ENCODE data around the gene ETV6.

The ETV6 gene

GRCh38 chr12:11799502-11799873 is 150.0 kb downstream of the ETV6 start:
- TF ChIP-seq SIN3A (IDR thresholded peaks at IDR 0.05; ENCODE audit: borderline replicate concordance, insufficient read depth, low read length), result no peak
- no peak for TF ChIP-seq POLR2AphosphoS5 (IDR thresholded peaks at IDR 0.05; ENCODE audit: low read depth, low read length)
- TF ChIP-seq, protein P1, sequence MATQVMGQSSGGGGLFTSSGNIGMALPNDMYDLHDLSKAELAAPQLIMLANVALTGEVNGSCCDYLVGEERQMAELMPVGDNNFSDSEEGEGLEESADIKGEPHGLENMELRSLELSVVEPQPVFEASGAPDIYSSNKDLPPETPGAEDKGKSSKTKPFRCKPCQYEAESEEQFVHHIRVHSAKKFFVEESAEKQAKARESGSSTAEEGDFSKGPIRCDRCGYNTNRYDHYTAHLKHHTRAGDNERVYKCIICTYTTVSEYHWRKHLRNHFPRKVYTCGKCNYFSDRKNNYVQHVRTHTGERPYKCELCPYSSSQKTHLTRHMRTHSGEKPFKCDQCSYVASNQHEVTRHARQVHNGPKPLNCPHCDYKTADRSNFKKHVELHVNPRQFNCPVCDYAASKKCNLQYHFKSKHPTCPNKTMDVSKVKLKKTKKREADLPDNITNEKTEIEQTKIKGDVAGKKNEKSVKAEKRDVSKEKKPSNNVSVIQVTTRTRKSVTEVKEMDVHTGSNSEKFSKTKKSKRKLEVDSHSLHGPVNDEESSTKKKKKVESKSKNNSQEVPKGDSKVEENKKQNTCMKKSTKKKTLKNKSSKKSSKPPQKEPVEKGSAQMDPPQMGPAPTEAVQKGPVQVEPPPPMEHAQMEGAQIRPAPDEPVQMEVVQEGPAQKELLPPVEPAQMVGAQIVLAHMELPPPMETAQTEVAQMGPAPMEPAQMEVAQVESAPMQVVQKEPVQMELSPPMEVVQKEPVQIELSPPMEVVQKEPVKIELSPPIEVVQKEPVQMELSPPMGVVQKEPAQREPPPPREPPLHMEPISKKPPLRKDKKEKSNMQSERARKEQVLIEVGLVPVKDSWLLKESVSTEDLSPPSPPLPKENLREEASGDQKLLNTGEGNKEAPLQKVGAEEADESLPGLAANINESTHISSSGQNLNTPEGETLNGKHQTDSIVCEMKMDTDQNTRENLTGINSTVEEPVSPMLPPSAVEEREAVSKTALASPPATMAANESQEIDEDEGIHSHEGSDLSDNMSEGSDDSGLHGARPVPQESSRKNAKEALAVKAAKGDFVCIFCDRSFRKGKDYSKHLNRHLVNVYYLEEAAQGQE (IDR thresholded peaks at IDR 0.05; ENCODE audit: insufficient read depth in 1 of 2, low read depth in 2 of 2, low read length in 2 of 2), result no peak
- no peak for TF ChIP-seq TAF1 (IDR thresholded peaks at IDR 0.05; ENCODE audit: borderline replicate concordance, insufficient read depth, low read length)
- no peak for TF ChIP-seq FOXP2 (optimal IDR thresholded peaks at IDR 0.05; ENCODE audit: borderline replicate concordance, extremely low read depth, extremely low read length, insufficient read depth)

- TF ChIP-seq SIN3A (IDR thresholded peaks at IDR 0.05; ENCODE audit: borderline replicate concordance, insufficient read depth, low read length) (no peak), TAF1 (IDR thresholded peaks at IDR 0.05; ENCODE audit: borderline replicate concordance, insufficient read depth, low read length) (no peak), FOXP2 (optimal IDR thresholded peaks at IDR 0.05; ENCODE audit: borderline replicate concordance, extremely low read depth, extremely low read length, insufficient read depth) (no peak), POLR2AphosphoS5 (IDR thresholded peaks at IDR 0.05; ENCODE audit: low read depth, low read length) (no peak)
- TF ChIP-seq, protein P1 (IDR thresholded peaks at IDR 0.05; ENCODE audit: insufficient read depth in 1 of 2, low read depth in 2 of 2, low read length in 2 of 2), result no peak
Observed at GRCh38 chr12:11801643-11802042, 152.2 kb downstream of the ETV6 start.

GRCh38 chr12:11804130-11804529 is 154.7 kb downstream of the ETV6 start:
- TF ChIP-seq SIN3A (IDR thresholded peaks at IDR 0.05; ENCODE audit: borderline replicate concordance, insufficient read depth, low read length) (no peak), FOXP2 (optimal IDR thresholded peaks at IDR 0.05; ENCODE audit: borderline replicate concordance, extremely low read depth, extremely low read length, insufficient read depth) (no peak), TAF1 (IDR thresholded peaks at IDR 0.05; ENCODE audit: borderline replicate concordance, insufficient read depth, low read length) (no peak), POLR2AphosphoS5 (IDR thresholded peaks at IDR 0.05; ENCODE audit: low read depth, low read length) (no peak)
- TF ChIP-seq, protein P1 (IDR thresholded peaks at IDR 0.05; ENCODE audit: insufficient read depth in 1 of 2, low read depth in 2 of 2, low read length in 2 of 2), result no peak

DNA sequence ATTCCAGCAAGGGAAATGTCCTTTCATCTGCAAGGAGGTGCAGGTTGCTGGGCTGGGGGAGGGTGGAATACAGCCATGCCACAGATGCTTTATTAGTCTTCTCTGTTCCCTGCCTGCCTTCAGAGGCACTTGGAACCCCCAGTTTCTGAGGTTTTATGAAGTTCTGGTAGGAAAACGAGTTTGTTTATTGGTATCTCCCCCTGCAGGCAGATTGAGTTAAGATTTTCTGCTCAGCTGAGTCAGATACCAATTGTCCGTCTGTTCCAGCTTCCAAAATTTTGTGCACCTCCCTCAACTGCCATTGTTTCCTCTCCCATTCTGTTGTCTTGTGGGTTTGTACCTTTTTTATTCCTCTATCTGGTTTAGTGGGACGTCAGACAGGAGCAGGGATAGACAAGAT is 155.6 kb downstream of the ETV6 start:
- no peak for TF ChIP-seq SIN3A (IDR thresholded peaks at IDR 0.05; ENCODE audit: borderline replicate concordance, insufficient read depth, low read length)
- TF ChIP-seq, protein P1 (IDR thresholded peaks at IDR 0.05; ENCODE audit: insufficient read depth in 1 of 2, low read depth in 2 of 2, low read length in 2 of 2), result no peak
- no peak for TF ChIP-seq FOXP2 (optimal IDR thresholded peaks at IDR 0.05; ENCODE audit: borderline replicate concordance, extremely low read depth, extremely low read length, insufficient read depth)
- TF ChIP-seq POLR2AphosphoS5 (IDR thresholded peaks at IDR 0.05; ENCODE audit: low read depth, low read length), result no peak

GRCh38 chr12:11805680-11806079 is 156.2 kb downstream of the ETV6 start:
- TF ChIP-seq, protein P1 (IDR thresholded peaks at IDR 0.05; ENCODE audit: insufficient read depth in 1 of 2, low read depth in 2 of 2, low read length in 2 of 2), result no peak
- TF ChIP-seq POLR2AphosphoS5 (IDR thresholded peaks at IDR 0.05; ENCODE audit: low read depth, low read length) (no peak), TAF1 (IDR thresholded peaks at IDR 0.05; ENCODE audit: borderline replicate concordance, insufficient read depth, low read length) (no peak), SIN3A (IDR thresholded peaks at IDR 0.05; ENCODE audit: borderline replicate concordance, insufficient read depth, low read length) (no peak), FOXP2 (optimal IDR thresholded peaks at IDR 0.05; ENCODE audit: borderline replicate concordance, extremely low read depth, extremely low read length, insufficient read depth) (no peak)
